Measurements from ENCODE around the gene FBXL13. TPM values are rescaled to one million over a fixed set of nuclear protein-coding genes. Genes with fewer than 3 reads are reported as not detected.

The FBXL13 gene
- total RNA-seq, 1 donor: 2.2 TPM

DNA sequence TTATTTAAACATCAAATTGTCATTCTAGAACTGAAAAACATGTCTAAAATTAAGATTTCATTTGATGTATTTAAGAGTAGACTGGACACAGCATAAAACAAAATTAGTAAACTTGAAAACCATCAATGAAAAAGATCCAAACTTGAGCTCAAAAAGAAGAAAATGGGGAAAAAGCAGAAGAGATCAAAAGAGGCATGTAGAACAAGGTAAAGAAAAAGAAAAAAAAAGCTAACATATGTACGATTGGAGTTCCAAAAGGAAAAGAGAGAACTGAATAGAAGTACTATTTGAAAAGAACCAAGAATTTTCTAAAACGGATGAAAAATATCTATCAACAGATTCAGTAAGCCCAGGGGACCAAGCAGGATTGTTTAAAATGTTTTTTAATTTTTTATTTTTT lies 3.6 kb downstream of the FBXL13 start:
- TF ChIP-seq CTCF (IDR thresholded peaks at IDR 0.05; ENCODE audit: extremely low read depth, low read depth, low read length): no peak
- Histone ChIP-seq H3K27me3 (ENCODE audit: insufficient read depth, low read length) (no peaks in the 10 kb centered on the region), H3K4me3 (ENCODE audit: insufficient read depth, low read length) (no peak overlapping the region), H3K4me1 (ENCODE audit: insufficient read depth, low read length) (peaks cover 9% of the 10 kb centered on the region), H3K79me2 (ENCODE audit: insufficient read depth, low read length) (peaks cover 6% of the 10 kb centered on the region), H4K20me1 (ENCODE audit: insufficient read depth, low read length) (peaks cover 2% of the 10 kb centered on the region), H3K4me2 (ENCODE audit: insufficient read depth, low read length) (no peak overlapping the region), H3K36me3 (ENCODE audit: insufficient read depth, low read length) (no peaks in the 10 kb centered on the region), H3K9me3 (ENCODE audit: low read depth, low read length) (no peaks in the 10 kb centered on the region), H2AFZ (ENCODE audit: low read length) (no peak overlapping the region), H3K27ac (ENCODE audit: low read depth, low read length) (no peak overlapping the region)
- DNase-seq (ENCODE audit: insufficient read length, low spot score, missing footprints): no peak

- no peak for DNase-seq (ENCODE audit: insufficient read length, low spot score, missing footprints)
- Histone ChIP-seq H2AFZ (ENCODE audit: low read length) (no peak overlapping the region), H3K27ac (ENCODE audit: low read depth, low read length) (no peak overlapping the region), H3K9me3 (ENCODE audit: low read depth, low read length) (no peaks in the 10 kb centered on the region), H3K4me3 (ENCODE audit: insufficient read depth, low read length) (no peak overlapping the region), H3K79me2 (ENCODE audit: insufficient read depth, low read length) (no peaks in the 10 kb centered on the region), H3K27me3 (ENCODE audit: insufficient read depth, low read length) (no peaks in the 10 kb centered on the region), H3K4me1 (ENCODE audit: insufficient read depth, low read length) (peaks cover 5% of the 10 kb centered on the region), H4K20me1 (ENCODE audit: insufficient read depth, low read length) (no peaks in the 10 kb centered on the region), H3K4me2 (ENCODE audit: insufficient read depth, low read length) (no peak overlapping the region), H3K36me3 (ENCODE audit: insufficient read depth, low read length) (no peaks in the 10 kb centered on the region)
- no peak for TF ChIP-seq CTCF (IDR thresholded peaks at IDR 0.05; ENCODE audit: extremely low read depth, low read depth, low read length)
These were observed 5.9 kb downstream of the FBXL13 start for GRCh38 chr7:103068414-103069403.

DNA sequence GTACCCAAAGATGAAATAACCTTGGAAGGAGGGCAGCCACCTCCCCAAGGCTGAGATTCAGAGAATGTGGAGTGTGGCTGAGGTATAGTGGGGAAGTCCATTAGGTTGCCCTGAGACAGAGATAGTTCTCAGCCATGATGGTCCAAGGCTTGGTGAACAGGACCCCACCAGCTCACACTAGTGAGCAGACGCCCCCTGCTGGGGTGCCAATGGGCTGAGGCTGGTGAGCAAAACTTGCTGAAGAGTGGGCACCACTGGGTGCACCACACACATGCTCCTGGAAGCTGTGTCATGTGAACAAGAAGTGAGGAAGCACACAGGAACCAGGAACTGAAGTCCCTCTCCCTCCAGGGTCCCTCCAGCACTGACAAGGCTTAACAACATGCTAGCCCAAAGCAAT lies 8.9 kb downstream of the FBXL13 start:
- H3K9me3 ChIP-seq (ENCODE audit: low read depth, low read length): no peaks in the 10 kb centered on the region
- H2AFZ ChIP-seq (ENCODE audit: low read length): no peak overlapping the region
- no peak overlapping the region for H3K4me2 ChIP-seq (ENCODE audit: insufficient read depth, low read length)
- no peaks in the 10 kb centered on the region for H3K4me1 ChIP-seq (ENCODE audit: insufficient read depth, low read length)
- DNase-seq (ENCODE audit: insufficient read length, low spot score, missing footprints): no peak
- peak; percentile 62 for TF ChIP-seq CTCF (IDR thresholded peaks at IDR 0.05; ENCODE audit: extremely low read depth, low read depth, low read length)
- H4K20me1 ChIP-seq (ENCODE audit: insufficient read depth, low read length): no peaks in the 10 kb centered on the region
- H3K36me3 ChIP-seq (ENCODE audit: insufficient read depth, low read length): no peaks in the 10 kb centered on the region
- H3K27me3 ChIP-seq (ENCODE audit: insufficient read depth, low read length): no peaks in the 10 kb centered on the region
- H3K27ac ChIP-seq (ENCODE audit: low read depth, low read length): no peak overlapping the region
- H3K79me2 ChIP-seq (ENCODE audit: insufficient read depth, low read length): no peaks in the 10 kb centered on the region
- no peak overlapping the region for H3K4me3 ChIP-seq (ENCODE audit: insufficient read depth, low read length)

- no peak overlapping the region for H2AFZ ChIP-seq (ENCODE audit: low read length)
- H3K27ac ChIP-seq (ENCODE audit: low read depth, low read length): no peak overlapping the region
- H3K79me2 ChIP-seq (ENCODE audit: insufficient read depth, low read length): no peaks in the 10 kb centered on the region
- no peaks in the 10 kb centered on the region for H3K36me3 ChIP-seq (ENCODE audit: insufficient read depth, low read length)
- H3K27me3 ChIP-seq (ENCODE audit: insufficient read depth, low read length): no peaks in the 10 kb centered on the region
- H3K9me3 ChIP-seq (ENCODE audit: low read depth, low read length): no peaks in the 10 kb centered on the region
- DNase-seq (ENCODE audit: insufficient read length, low spot score, missing footprints): no peak
- H3K4me1 ChIP-seq (ENCODE audit: insufficient read depth, low read length): no peaks in the 10 kb centered on the region
- no peaks in the 10 kb centered on the region for H4K20me1 ChIP-seq (ENCODE audit: insufficient read depth, low read length)
- no peak overlapping the region for H3K4me2 ChIP-seq (ENCODE audit: insufficient read depth, low read length)
- no peak for TF ChIP-seq CTCF (IDR thresholded peaks at IDR 0.05; ENCODE audit: extremely low read depth, low read depth, low read length)
- H3K4me3 ChIP-seq (ENCODE audit: insufficient read depth, low read length): no peak overlapping the region
These were observed 10.7 kb downstream of the FBXL13 start for GRCh38 chr7:103063895-103064294.

Data from osteoblast (primary cell).